Measurements from ENCODE around the gene NAA15.
"Not testable (repeated sequence)": the region's sequence is repeated elsewhere in the genome, so short reads cannot be mapped to it uniquely, and the experiment has no call there.

NAA15 gene

GRCh38 chr4:139455126-139455538 is 153.8 kb downstream of the NAA15 start:
- Mint-ChIP-seq H3K4me3 (peak overlapping the region; percentile 86), H3K4me1 (peaks cover 64% of the 10 kb centered on the region), H3K9me3 (no peaks in the 10 kb centered on the region), H3K36me3 (peaks cover 13% of the 10 kb centered on the region), H3K27ac (peak overlapping the region; percentile 99), H3K27me3 (no peaks in the 10 kb centered on the region)
- CTCF ChIA-PET: no interaction called here
- no peak for DNase-seq

- CTCF ChIA-PET: no interaction called here
- Mint-ChIP-seq H3K27ac (no peak overlapping the region), H3K36me3 (peaks cover 10% of the 10 kb centered on the region), H3K4me1 (peaks cover 53% of the 10 kb centered on the region), H3K27me3 (no peaks in the 10 kb centered on the region), H3K9me3 (no peaks in the 10 kb centered on the region), H3K4me3 (no peak overlapping the region)
- no peak for DNase-seq
Observed at GRCh38 chr4:139457318-139457717, 156.0 kb downstream of the NAA15 start.

- Mint-ChIP-seq H3K4me3 (no peak overlapping the region), H3K36me3 (peaks cover 14% of the 10 kb centered on the region), H3K9me3 (no peaks in the 10 kb centered on the region), H3K4me1 (peaks cover 46% of the 10 kb centered on the region), H3K27me3 (no peaks in the 10 kb centered on the region), H3K27ac (no peak overlapping the region)
- no peak for DNase-seq
- CTCF ChIA-PET: no interaction called here
Observed at GRCh38 chr4:139458543-139458942, 157.2 kb downstream of the NAA15 start.

- no peak for DNase-seq
- no peak overlapping the region for H3K27ac Mint-ChIP-seq
Observed at GRCh38 chr4:139458999-139459398, 157.7 kb downstream of the NAA15 start.

GRCh38 chr4:139460565-139460964 is 159.3 kb downstream of the NAA15 start:
- H3K36me3 Mint-ChIP-seq: peaks cover 22% of the 10 kb centered on the region
- no peak overlapping the region for H3K27ac Mint-ChIP-seq
- CTCF ChIA-PET: no interaction called here
- H3K27me3 Mint-ChIP-seq: no peaks in the 10 kb centered on the region
- H3K9me3 Mint-ChIP-seq: no peaks in the 10 kb centered on the region
- peaks cover 31% of the 10 kb centered on the region for H3K4me1 Mint-ChIP-seq
- no peak overlapping the region for H3K4me3 Mint-ChIP-seq
- no peak for DNase-seq

More at GRCh38 chr4:139458999-139459398, 157.7 kb downstream of the NAA15 start:
- Mint-ChIP-seq H3K4me1 (peaks cover 46% of the 10 kb centered on the region), H3K9me3 (no peaks in the 10 kb centered on the region), H3K36me3 (peaks cover 16% of the 10 kb centered on the region), H3K4me3 (no peak overlapping the region), H3K27me3 (no peaks in the 10 kb centered on the region)
- CTCF ChIA-PET: no interaction called here

- H3K27me3 Mint-ChIP-seq: no peaks in the 10 kb centered on the region
- H3K36me3 Mint-ChIP-seq: peaks cover 20% of the 10 kb centered on the region
- H3K27ac Mint-ChIP-seq: no peak overlapping the region
- no peak for DNase-seq
- H3K9me3 Mint-ChIP-seq: no peaks in the 10 kb centered on the region
- CTCF ChIA-PET: no interaction called here
- peaks cover 26% of the 10 kb centered on the region for H3K4me1 Mint-ChIP-seq
- no peak overlapping the region for H3K4me3 Mint-ChIP-seq
Observed at GRCh38 chr4:139461022-139461628, 159.8 kb downstream of the NAA15 start.

GRCh38 chr4:139464512-139464911 is 163.2 kb downstream of the NAA15 start:
- H3K27ac Mint-ChIP-seq, DNase-seq, H3K27me3 Mint-ChIP-seq, H3K4me1 Mint-ChIP-seq, H3K4me3 Mint-ChIP-seq, CTCF ChIA-PET: not testable (repeated sequence)
- peaks cover 17% of the 10 kb centered on the region for H3K9me3 Mint-ChIP-seq
- H3K36me3 Mint-ChIP-seq: peaks cover 27% of the 10 kb centered on the region

- peaks cover 22% of the 10 kb centered on the region for H3K9me3 Mint-ChIP-seq
- peaks cover 33% of the 10 kb centered on the region for H3K36me3 Mint-ChIP-seq
- H3K27ac Mint-ChIP-seq: no peak overlapping the region
- CTCF ChIA-PET: interaction anchor here (0.6 kb wide), 1 partner anchor 13 kb away, joined by 3 read pairs; no protein-coding TSS in a partner anchor
- no peaks in the 10 kb centered on the region for H3K4me1 Mint-ChIP-seq
- no peak for DNase-seq
- H3K4me3 Mint-ChIP-seq: no peak overlapping the region
- H3K27me3 Mint-ChIP-seq: no peaks in the 10 kb centered on the region
Observed at GRCh38 chr4:139465922-139466321, 164.6 kb downstream of the NAA15 start.

GRCh38 chr4:139468756-139469155 is 167.5 kb downstream of the NAA15 start:
- CTCF ChIA-PET: not testable (repeated sequence)
- peaks cover 33% of the 10 kb centered on the region for H3K9me3 Mint-ChIP-seq

GRCh38 chr4:139469216-139469615 is 167.9 kb downstream of the NAA15 start:
- Mint-ChIP-seq H3K36me3 (peaks cover 48% of the 10 kb centered on the region), H3K9me3 (peaks cover 33% of the 10 kb centered on the region), H3K4me1 (no peaks in the 10 kb centered on the region), H3K27me3 (no peaks in the 10 kb centered on the region), H3K4me3 (no peak overlapping the region), H3K27ac (no peak overlapping the region)
- DNase-seq: no peak
- CTCF ChIA-PET: no interaction called here

More at GRCh38 chr4:139468756-139469155, 167.5 kb downstream of the NAA15 start:
- H3K4me1 Mint-ChIP-seq, DNase-seq, H3K27me3 Mint-ChIP-seq, H3K4me3 Mint-ChIP-seq, H3K27ac Mint-ChIP-seq: not testable (repeated sequence)
- peaks cover 48% of the 10 kb centered on the region for H3K36me3 Mint-ChIP-seq

All from activated naive CD4-positive, alpha-beta T cell treated with anti-CD3 and anti-CD28 coated beads, Interleukin-2, amount 10 ng/mL, durations not matched to agents 7 days and 5 days (primary cell).